Kidney (tissue), 14 donors: Measurements from ENCODE around the gene ENAH. TPM values are rescaled to one million over a fixed set of nuclear protein-coding genes. Genes with fewer than 3 reads are reported as not detected.

Source experiments
- DNase-seq, 5 donors: peaks; one replicate each; pipeline ENCODE4 v3.0.0-alpha.2; 2013 to 2020
- FAIRE-seq: peaks from 2 replicates; lab custom pipeline; 2012; peaks lifted over from hg19 to GRCh38; lab: Jason Lieb, UNC
- H3K27ac ChIP-seq, 2 donors: one replicate each; pipeline ENCODE4 v1.7.0; 2013; ENCODE audit warnings: low read depth in 2 of 2, low read length in 2 of 2, inconsistent platforms in 1 of 2
- H3K27me3 ChIP-seq: one replicate; pipeline ENCODE4 v1.7.1; 2013; ENCODE audit warnings: low read length, inconsistent platforms; ENCODE audit not compliant: control insufficient read depth, insufficient read depth
- H3K36me3 ChIP-seq, 3 donors: one replicate each; pipeline versions ENCODE4 v1.7.0 to v1.7.1; 2013; ENCODE audit warnings: low read length in 3 of 3, control low read depth in 1 of 3, inconsistent platforms in 1 of 3; ENCODE audit not compliant: insufficient read depth in 3 of 3, control insufficient read depth in 2 of 3
- H3K4me1 ChIP-seq, 3 donors: one replicate each; pipeline versions ENCODE4 v1.7.0 to v1.7.1; 2013; ENCODE audit warnings: low read length in 3 of 3, inconsistent platforms in 1 of 3, low read depth in 1 of 3; ENCODE audit not compliant: control insufficient read depth in 2 of 3, insufficient read depth in 2 of 3
- H3K4me3 ChIP-seq, 3 donors: one replicate each; pipeline versions ENCODE4 v1.7.0 to v1.8.1; 2013; ENCODE audit warnings: low read length in 3 of 3, control low read depth in 1 of 3, inconsistent platforms in 1 of 3
- H3K9ac ChIP-seq, 3 donors: one replicate each; pipeline versions ENCODE4 v1.7.0 to v1.7.1; 2013; ENCODE audit warnings: low read length in 3 of 3, control low read depth in 1 of 3, inconsistent platforms in 1 of 3
- H3K9me3 ChIP-seq, 3 donors: one replicate each; pipeline versions ENCODE4 v1.7.0 to v1.7.1; 2013; ENCODE audit warnings: low read length in 3 of 3, control low read depth in 1 of 3, inconsistent platforms in 1 of 3; ENCODE audit not compliant: control insufficient read depth in 2 of 3, insufficient read depth in 1 of 3
- intact Hi-C: fragments of 100-400 bp; cut with DNase I; formaldehyde crosslinking; loops from one replicate; pipeline ENCODE4 v1.11.1; 2022
- polyA plus RNA-seq: library from polyadenylated mRNA; stranded (reverse); fragments of 350-450 nt; fragmentation: Illumina TruSeq; extraction: RNeasy Lipid Tissue Mini Kit (QIAGEN cat#74804); gene quantifications from one replicate; pipeline ENCODE4 v1.2.3, GENCODE V29; 2014; ENCODE audit warnings: low read depth, low replicate concordance; ENCODE audit not compliant: insufficient read depth
- total RNA-seq: library from RNA; stranded (reverse); fragmentation: NEBNext Ultra II Directional; extraction: Animal tissue kit (Norgen Biotek cat#: 25700); gene quantifications from one replicate; pipeline ENCODE4 v1.2.1, GENCODE V29; 2021
- TF ChIP-seq, protein P1 (sequence below): IDR thresholded peaks from 3 replicates; pipeline ENCODE4 v1.5.1; 2012; ENCODE audit warnings: mild to moderate bottlenecking, moderate library complexity, borderline replicate concordance; ENCODE audit not compliant: insufficient read depth; ENCODE audit errors: extremely low read depth
- donor health status: control.
- donor health status: control.
- donor health status: control.
- donor health status: control.
- donor health status: control.
- donor health status: DM: yes; HTN: yes; CAD: no.
- donor health status: Normal renal cell carcinoma (clear cell type).

Gene ENAH
- total and polyA plus RNA-seq, 2 donors from 2014 or later, result 6.2 to 42.3 TPM

DNA sequence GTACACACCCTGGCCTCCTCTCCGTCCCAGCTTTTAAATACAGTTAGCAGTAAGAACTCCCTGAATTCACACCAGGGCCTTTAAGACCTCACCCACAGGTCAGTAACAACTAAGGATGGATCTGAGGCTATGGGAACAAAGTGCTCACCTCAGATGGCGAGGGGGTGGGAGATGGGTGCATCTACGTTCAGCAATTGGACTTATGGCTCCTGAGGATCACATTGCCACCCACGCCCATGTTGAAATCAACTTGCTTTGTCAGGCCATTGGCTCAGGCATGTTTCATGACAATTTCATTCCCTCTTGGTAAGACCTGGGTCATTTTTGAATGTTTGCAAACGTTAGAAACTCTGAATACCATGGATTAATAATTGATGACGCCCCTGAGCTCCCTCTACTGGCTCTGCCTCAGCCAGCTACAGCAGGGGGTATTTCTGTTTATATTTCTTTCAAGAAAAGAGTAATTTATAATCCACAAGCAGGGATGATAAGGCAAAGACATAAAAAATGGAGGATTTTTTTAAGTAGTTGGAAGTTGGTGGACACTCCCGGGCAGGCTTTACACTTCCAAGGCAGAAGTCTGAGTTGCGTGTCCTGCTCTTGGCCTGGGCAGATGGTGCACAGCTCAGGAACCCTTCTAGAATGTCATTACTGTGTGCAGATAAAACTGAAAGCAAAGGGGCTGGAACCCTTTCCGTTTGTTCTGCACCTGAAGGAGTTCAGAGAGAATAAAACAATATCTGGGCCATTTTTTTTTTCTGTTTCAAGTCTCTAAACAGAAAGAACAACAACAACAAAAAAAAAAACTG lies 211.4 kb downstream of the ENAH start:
- Histone ChIP-seq H3K27me3 (no peaks in the 10 kb centered on the region), H3K27ac (peak overlapping the region; percentile 68 to 81), H3K9ac (peak overlapping the region in 1 of 3 donors; percentile 59), H3K36me3 (no peaks in the 10 kb centered on the region), H3K4me3 (peak overlapping the region in 2 of 3 donors; percentile 9 to 28), H3K4me1 (peaks cover 0 to 34% (median 32%) of the 10 kb centered on the region in 3 donors), H3K9me3 (no peaks in the 10 kb centered on the region)
- FAIRE-seq, result no peak
- intact Hi-C loops, result no loop called here
- TF ChIP-seq, protein P1, sequence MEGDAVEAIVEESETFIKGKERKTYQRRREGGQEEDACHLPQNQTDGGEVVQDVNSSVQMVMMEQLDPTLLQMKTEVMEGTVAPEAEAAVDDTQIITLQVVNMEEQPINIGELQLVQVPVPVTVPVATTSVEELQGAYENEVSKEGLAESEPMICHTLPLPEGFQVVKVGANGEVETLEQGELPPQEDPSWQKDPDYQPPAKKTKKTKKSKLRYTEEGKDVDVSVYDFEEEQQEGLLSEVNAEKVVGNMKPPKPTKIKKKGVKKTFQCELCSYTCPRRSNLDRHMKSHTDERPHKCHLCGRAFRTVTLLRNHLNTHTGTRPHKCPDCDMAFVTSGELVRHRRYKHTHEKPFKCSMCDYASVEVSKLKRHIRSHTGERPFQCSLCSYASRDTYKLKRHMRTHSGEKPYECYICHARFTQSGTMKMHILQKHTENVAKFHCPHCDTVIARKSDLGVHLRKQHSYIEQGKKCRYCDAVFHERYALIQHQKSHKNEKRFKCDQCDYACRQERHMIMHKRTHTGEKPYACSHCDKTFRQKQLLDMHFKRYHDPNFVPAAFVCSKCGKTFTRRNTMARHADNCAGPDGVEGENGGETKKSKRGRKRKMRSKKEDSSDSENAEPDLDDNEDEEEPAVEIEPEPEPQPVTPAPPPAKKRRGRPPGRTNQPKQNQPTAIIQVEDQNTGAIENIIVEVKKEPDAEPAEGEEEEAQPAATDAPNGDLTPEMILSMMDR, result peak; percentile 44
- DNase-seq, result peak in 2 of 5 donors; percentile 49 to 51

DNA sequence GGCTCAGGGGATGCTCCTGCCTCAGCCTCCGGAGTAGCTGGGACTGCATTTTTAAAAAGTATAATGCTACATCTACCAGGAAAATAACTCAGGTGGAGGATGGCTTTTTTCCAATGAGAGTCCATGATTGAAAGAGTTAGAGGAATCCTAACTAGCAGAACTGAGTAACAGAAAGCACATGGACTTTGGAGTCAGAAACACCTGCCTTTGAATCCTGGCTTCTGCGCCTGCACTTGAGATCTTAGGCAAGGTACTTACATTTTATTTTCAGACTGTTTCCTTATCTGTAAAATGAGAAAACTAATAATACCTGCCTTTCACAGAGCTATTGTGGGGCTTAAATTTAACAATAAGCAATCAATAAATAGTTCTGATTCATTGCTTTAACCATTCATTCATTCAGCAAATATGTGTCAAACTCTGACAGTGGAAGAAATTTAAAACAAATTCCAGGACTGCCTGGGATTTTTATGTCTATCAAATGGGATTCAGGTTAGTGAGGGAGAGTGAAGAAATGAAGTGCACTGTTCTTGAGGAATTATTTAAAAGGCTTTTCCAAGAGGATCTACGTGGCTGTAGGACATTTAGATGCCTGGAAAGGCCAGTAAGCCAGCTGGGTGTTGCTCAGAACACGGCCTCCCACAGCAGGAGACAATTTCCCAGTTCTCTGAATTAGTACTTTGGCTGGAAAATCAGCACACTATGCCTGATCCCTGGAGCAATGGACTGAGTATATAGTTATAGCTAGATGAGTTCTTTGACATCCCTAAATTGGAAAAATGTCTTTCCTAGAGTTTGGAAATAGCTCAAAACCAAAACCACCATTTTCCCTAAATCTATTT lies 212.3 kb downstream of the ENAH start:
- H3K27ac ChIP-seq, result peak overlapping the region; percentile 68 to 79

DNA sequence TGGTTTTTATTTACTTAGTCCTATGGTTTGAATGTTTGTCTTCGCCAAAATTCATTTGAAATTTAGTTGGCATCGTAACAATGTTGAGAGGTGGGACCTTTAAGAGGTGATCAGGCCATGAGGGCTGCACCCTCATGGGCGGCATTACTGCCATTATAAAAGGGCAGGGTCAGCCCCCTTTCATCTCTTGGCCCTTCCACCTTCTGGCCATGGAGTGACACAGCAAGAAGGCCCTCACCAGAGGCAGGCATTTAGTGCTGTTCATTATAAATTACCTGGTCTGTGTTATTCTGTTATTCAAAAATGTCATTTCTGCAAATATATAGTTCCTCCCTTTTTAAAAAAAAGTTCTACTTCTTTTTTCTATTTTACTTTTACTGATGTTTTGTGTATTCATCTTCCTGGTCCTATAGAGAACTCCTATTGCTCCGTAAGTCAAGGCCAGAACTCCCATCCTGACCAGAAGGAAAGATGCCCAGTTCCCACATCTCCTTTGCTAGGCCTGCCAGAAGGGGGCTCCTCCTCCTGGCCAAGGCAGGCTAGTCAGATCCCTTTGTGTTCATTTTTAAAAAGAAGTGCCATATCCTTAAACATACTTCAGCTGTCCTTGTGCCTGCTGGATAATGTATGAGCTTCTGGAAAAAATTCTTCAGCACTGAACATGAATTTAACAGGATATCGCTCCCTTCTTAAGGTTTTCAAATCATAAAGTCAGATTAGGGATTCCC lies 215.0 kb downstream of the ENAH start:
- H3K36me3 ChIP-seq, result no peaks in the 10 kb centered on the region
- peaks cover 0 to 22% (median 17%) of the 10 kb centered on the region in 3 donors for H3K4me1 ChIP-seq
- H3K9ac ChIP-seq, result no peak overlapping the region
- FAIRE-seq (no peak), DNase-seq (peak in 1 of 5 donors; percentile 50)
- H3K4me3 ChIP-seq, result no peak overlapping the region
- intact Hi-C loops, result no loop called here
- TF ChIP-seq, protein P1, result peak; percentile 34
- no peak overlapping the region for H3K27ac ChIP-seq
- no peaks in the 10 kb centered on the region for H3K9me3 ChIP-seq
- H3K27me3 ChIP-seq, result no peaks in the 10 kb centered on the region

More for the DNA sequence above, 212.3 kb downstream of the ENAH start:
- H3K4me1 ChIP-seq, result peaks cover 0 to 27% (median 23%) of the 10 kb centered on the region in 3 donors
- intact Hi-C loops, result no loop called here
- peak overlapping the region in 1 of 3 donors; percentile 59 for H3K9ac ChIP-seq
- H3K36me3 ChIP-seq, result no peaks in the 10 kb centered on the region
- no peak for FAIRE-seq
- H3K4me3 ChIP-seq, result no peak overlapping the region
- peak in 1 of 5 donors; percentile 44 for DNase-seq
- H3K9me3 ChIP-seq, result no peaks in the 10 kb centered on the region
- H3K27me3 ChIP-seq, result no peaks in the 10 kb centered on the region
- TF ChIP-seq, protein P1, result no peak

Other genes starting within 250 kb of the ENAH start
- 80.2 TPM for gene LBR, start 225.1 kb downstream of the ENAH start, total RNA-seq
- gene LBR, start 225.1 kb downstream of the ENAH start, polyA plus RNA-seq, result 13.1 TPM
- 199 TPM for gene SRP9, start 124.7 kb upstream of the ENAH start, total RNA-seq
- 307 TPM for gene SRP9, start 124.7 kb upstream of the ENAH start, polyA plus RNA-seq
- 78.6 TPM for gene EPHX1, start 157.0 kb upstream of the ENAH start, total RNA-seq
- 178 TPM for gene EPHX1, start 157.0 kb upstream of the ENAH start, polyA plus RNA-seq
- 159 TPM for gene TMEM63A, start 229.3 kb upstream of the ENAH start, total RNA-seq
- gene TMEM63A, start 229.3 kb upstream of the ENAH start, polyA plus RNA-seq, result 25.5 TPM
- gene LEFTY1, start 236.0 kb upstream of the ENAH start, total RNA-seq, result 8.6 TPM
- 0.41 TPM for gene LEFTY1, start 236.0 kb upstream of the ENAH start, polyA plus RNA-seq